ENCODE measurements around the gene CWC22. TPM values are rescaled to one million over a fixed set of nuclear protein-coding genes. Genes with fewer than 3 reads are reported as not detected.

Gene CWC22
- total and polyA plus RNA-seq, 5 donors: 9.2 to 15.6 (median 14.2) TPM

Other genes with a start within 250 kb of the CWC22 start
- 10 to 100 TPM; 52.7 to 95.9 (median 76.6) TPM for gene ZNF385B, start 145.7 kb downstream of the CWC22 start, total RNA-seq
- gene ZNF385B, start 145.7 kb downstream of the CWC22 start, polyA plus RNA-seq: 32.6 TPM

All from right cardiac atrium (tissue), 5 donors.